ENCODE results near the gene DSC2.

GRCh38 chr18:31101183-31102024, 817 bp downstream of the DSC2 start:
- TF ChIP-seq CTCF (IDR thresholded peaks at IDR 0.05) (peak in 1 of 12 donors; percentile 19), POLR2A (IDR thresholded peaks at IDR 0.05) (peak in 1 of 2 donors; percentile 21)

All from heart left ventricle (tissue), 13 donors.